Measurements from ENCODE around the gene TMED6.

DNA sequence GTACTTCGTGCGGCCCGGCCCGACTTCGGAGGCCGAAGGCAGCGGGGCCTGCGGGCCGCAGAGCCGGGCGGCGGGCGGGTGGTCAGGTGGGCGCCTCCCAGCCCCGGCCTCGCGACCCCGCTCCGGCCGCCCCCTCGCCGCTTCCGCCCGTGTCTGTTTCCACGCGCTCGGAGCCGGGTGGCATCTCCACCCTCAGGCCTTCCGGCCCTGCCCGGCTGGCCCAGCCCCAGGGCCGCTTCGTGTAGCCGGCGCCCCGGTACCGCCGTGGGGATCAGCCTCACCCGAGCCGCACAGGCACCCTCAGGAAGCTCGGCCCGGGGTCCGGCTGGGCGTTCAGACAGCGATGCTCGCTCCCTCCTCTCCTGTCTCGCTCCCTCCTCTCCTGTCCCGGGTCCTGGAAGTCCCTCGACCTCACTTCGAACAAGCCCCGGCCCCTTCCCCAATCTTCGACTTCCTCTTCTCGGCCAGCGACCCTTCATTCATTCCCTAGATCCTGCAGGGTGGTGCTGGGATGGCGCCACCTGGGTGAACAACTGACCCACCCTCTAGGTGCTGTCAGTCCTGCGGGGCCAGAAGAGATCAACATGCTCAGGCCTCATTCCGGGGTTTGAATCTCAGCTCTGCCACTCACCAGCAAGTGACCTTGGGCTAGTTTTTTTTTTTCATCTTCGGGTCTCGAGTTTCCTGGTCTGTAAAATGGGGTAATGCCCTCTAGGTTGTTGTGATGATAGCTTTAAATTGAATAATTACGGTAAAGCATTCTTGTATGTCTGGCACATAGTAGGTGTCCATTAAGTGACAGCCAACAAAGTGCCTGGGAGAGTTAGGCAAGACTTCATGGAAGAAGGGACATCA is 39.8 kb downstream of the TMED6 start:
- TF ChIP-seq, protein P1, sequence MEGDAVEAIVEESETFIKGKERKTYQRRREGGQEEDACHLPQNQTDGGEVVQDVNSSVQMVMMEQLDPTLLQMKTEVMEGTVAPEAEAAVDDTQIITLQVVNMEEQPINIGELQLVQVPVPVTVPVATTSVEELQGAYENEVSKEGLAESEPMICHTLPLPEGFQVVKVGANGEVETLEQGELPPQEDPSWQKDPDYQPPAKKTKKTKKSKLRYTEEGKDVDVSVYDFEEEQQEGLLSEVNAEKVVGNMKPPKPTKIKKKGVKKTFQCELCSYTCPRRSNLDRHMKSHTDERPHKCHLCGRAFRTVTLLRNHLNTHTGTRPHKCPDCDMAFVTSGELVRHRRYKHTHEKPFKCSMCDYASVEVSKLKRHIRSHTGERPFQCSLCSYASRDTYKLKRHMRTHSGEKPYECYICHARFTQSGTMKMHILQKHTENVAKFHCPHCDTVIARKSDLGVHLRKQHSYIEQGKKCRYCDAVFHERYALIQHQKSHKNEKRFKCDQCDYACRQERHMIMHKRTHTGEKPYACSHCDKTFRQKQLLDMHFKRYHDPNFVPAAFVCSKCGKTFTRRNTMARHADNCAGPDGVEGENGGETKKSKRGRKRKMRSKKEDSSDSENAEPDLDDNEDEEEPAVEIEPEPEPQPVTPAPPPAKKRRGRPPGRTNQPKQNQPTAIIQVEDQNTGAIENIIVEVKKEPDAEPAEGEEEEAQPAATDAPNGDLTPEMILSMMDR (conservative IDR thresholded peaks at IDR 0.05 in 1 of 2, IDR thresholded peaks at IDR 0.05 in 1 of 2; ENCODE audit: extremely low read depth in 1 of 2, insufficient read depth in 1 of 2, low read depth in 1 of 2, low read length in 2 of 2) = peak in 1 of 2 donors; percentile 21
- TF ChIP-seq EZH2 (IDR thresholded peaks at IDR 0.05; ENCODE audit: borderline replicate concordance, low read length) = no peak

Data from mammary epithelial cell (primary cell).